ENCODE results near the gene CCDC146. TPM values are rescaled to one million over a fixed set of nuclear protein-coding genes. Genes with fewer than 3 reads are reported as not detected.

CCDC146 gene
- total and polyA plus RNA-seq, 2 of the 8 experiments (the other 6 are each of a cell fraction or from before 2014, with no cell fraction given): 0.88 to 2.4 TPM

DNA sequence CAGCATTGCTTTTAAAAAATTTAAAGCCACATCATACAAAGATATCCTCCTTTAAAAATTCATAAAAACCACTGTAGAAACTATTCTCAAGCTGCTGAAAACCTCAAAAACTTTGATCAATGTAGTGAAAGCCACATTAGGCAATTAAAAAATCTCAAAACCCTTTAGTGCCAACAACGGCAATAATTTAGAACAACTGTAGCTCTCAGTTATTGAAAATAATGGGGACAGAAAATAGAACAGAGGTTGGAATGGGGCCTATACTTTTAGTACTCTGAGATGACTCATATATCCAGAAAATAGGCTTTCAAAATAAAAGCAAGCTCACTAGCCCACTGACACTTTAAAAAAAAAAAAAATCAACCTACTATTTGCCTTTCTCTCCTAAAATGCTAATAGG lies 206.3 kb downstream of the CCDC146 start:
- H3K79me2 ChIP-seq (ENCODE audit: control insufficient read depth in 1 of 2, insufficient read depth in 2 of 2, low read length in 2 of 2): no peaks in the 10 kb centered on the region
- H3K14ac ChIP-seq (ENCODE audit: insufficient read length): no peak overlapping the region
- H4K91ac ChIP-seq (replicated peaks; ENCODE audit: insufficient read length, low read length): no peak overlapping the region
- H4K5ac ChIP-seq (ENCODE audit: insufficient read length, low read depth, low read length): no peak overlapping the region
- no peak overlapping the region for H3K4ac ChIP-seq (replicated peaks; ENCODE audit: insufficient read length, low read depth, low read length)
- no peak overlapping the region for H2AFZ ChIP-seq (ENCODE audit: low read length)
- no peak overlapping the region for H2AK5ac ChIP-seq (ENCODE audit: low read depth, low read length)
- no peak overlapping the region for H2BK15ac ChIP-seq (ENCODE audit: low read length)
- H3K36me3 ChIP-seq (ENCODE audit: control insufficient read depth in 2 of 4, insufficient read depth in 4 of 4, low read length in 3 of 4): no peaks in the 10 kb centered on the region
- DNase-seq (ENCODE audit: low read depth in 1 of 2, low spot score in 2 of 2) (no peak), FAIRE-seq (no peak)
- no peaks in the 10 kb centered on the region for H3K27me3 ChIP-seq (replicated peaks in 1 of 4; ENCODE audit: control insufficient read depth in 3 of 4, extremely low read depth in 1 of 4, insufficient read depth in 3 of 4, low read length in 3 of 4)
- H2BK12ac ChIP-seq (ENCODE audit: low read depth, low read length): no peak overlapping the region
- no peak overlapping the region for H3K23ac ChIP-seq (ENCODE audit: insufficient read length)
- ChIA-PET CTCF (ENCODE audit: partially characterized antibody) (interaction anchor here (1.4 kb wide), 1 partner anchor 82 kb away, joined by 7 read pairs; no protein-coding TSS in a partner anchor), POLR2A (ENCODE audit: partially characterized antibody) (no interaction called here)
- H3K9ac ChIP-seq (replicated peaks in 1 of 4; ENCODE audit: extremely low read depth in 1 of 4, low read depth in 3 of 4, low read length in 3 of 4): no peak overlapping the region
- no peaks in the 10 kb centered on the region for H3K79me1 ChIP-seq (ENCODE audit: low read depth, low read length)
- no peak overlapping the region for H2BK20ac ChIP-seq (ENCODE audit: low read length)
- WGBS, 2 experiments (ENCODE audit: extremely low coverage in 1 of 2, insufficient coverage in 1 of 2, insufficient read length in 1 of 2, insufficient replicate concordance in 2 of 2, low coverage in 1 of 2, low lambda C conversion rate in 2 of 2, missing lambda C conversion rate in 1 of 2): 86% methylated on average over 1 of the region's 1 CpG; no CpG with 5 or more reads in 1 of the 2 experiments
- no peaks in the 10 kb centered on the region for H3K9me3 ChIP-seq (ENCODE audit: insufficient read depth in 2 of 2, low read depth in 1 of 2, low read length in 1 of 2)
- H4K8ac ChIP-seq (ENCODE audit: extremely low read depth, insufficient read depth, low read length): no peak overlapping the region
- H4K20me1 ChIP-seq (replicated peaks in 1 of 2; ENCODE audit: control insufficient read depth in 1 of 2, insufficient read depth in 2 of 2, low read length in 2 of 2): no peaks in the 10 kb centered on the region
- no peak overlapping the region for H3K18ac ChIP-seq (ENCODE audit: extremely low read depth, low read length)
- no peak overlapping the region for H3K4me2 ChIP-seq (ENCODE audit: insufficient read depth in 1 of 2, low read depth in 2 of 2, low read length in 2 of 2)
- no peak overlapping the region for H3K27ac ChIP-seq (ENCODE audit: low read depth, low read length)
- H2BK120ac ChIP-seq (replicated peaks; ENCODE audit: low read depth, low read length): no peak overlapping the region
- no peak overlapping the region for H3K56ac ChIP-seq (replicated peaks; ENCODE audit: insufficient read length, low read depth, low read length)
- no peak overlapping the region for H3K4me3 ChIP-seq (ENCODE audit: extremely low read depth in 1 of 4, insufficient read depth in 2 of 4, low read depth in 3 of 4, low read length in 4 of 4)
- H2BK5ac ChIP-seq (ENCODE audit: low read depth, low read length): no peak overlapping the region
- peaks cover 0 to 10% (median 6%) of the 10 kb centered on the region in 4 experiments; a peak in 5 of 7 replicates for H3K4me1 ChIP-seq (replicated peaks in 1 of 4; ENCODE audit: control insufficient read depth in 3 of 4, insufficient read depth in 4 of 4, low read length in 3 of 4)
- H3K23me2 ChIP-seq (ENCODE audit: low read depth, low read length): 0 out of 2 replicates have a peak, but pooled peaks cover 3% of the 10 kb centered on the region
- TF ChIP-seq EGR1 (IDR thresholded peaks at IDR 0.05; ENCODE audit: borderline replicate concordance, low read depth, low read length): no peak
- no peak for TF ChIP-seq BACH1 (IDR thresholded peaks at IDR 0.05; ENCODE audit: low read length)

Data from H1 (cell line).